Left ventricle myocardium superior (tissue), 1 donor: ENCODE measurements around the gene WDR18. TPM values are rescaled to one million over a fixed set of nuclear protein-coding genes. Genes with fewer than 3 reads are reported as not detected.

Experiments
- total RNA-seq: library from RNA; stranded (reverse); fragmentation: NEBNext Ultra II Directional; extraction: Animal tissue kit (Norgen Biotek cat#: 25700); gene quantifications from one replicate; pipeline ENCODE4 v1.2.1, GENCODE V29; 2021
- donor health status: DM: no; HTN: yes; CAD: no; lungs with severe emphysema.

The WDR18 gene
- total RNA-seq, 1 donor from 2014 or later: 20.4 TPM

Other genes with a start within 250 kb of the WDR18 start
- not detected for gene MISP, start 233.2 kb upstream of the WDR18 start, total RNA-seq
- 58.1 TPM for gene PTBP1, start 186.9 kb upstream of the WDR18 start, total RNA-seq
- not detected for gene PLPPR3, start 162.4 kb upstream of the WDR18 start, total RNA-seq
- not detected for gene AZU1, start 156.5 kb upstream of the WDR18 start, total RNA-seq
- gene PRTN3, start 143.3 kb upstream of the WDR18 start, total RNA-seq: not detected
- gene ELANE, start 132.0 kb upstream of the WDR18 start, total RNA-seq: 1.5 TPM
- gene CFD, start 124.7 kb upstream of the WDR18 start, total RNA-seq: 252 TPM
- gene MED16, start 91.2 kb upstream of the WDR18 start, total RNA-seq: 23.7 TPM
- gene RNU6-9, start 90.9 kb upstream of the WDR18 start, total RNA-seq: not detected
- gene R3HDM4, start 71.1 kb upstream of the WDR18 start, total RNA-seq: 20.0 TPM
- gene KISS1R, start 67.0 kb upstream of the WDR18 start, total RNA-seq: not detected
- 5.7 TPM for gene ARID3A, start 58.3 kb upstream of the WDR18 start, total RNA-seq
- not detected for gene GRIN3B, start 16.1 kb downstream of the WDR18 start, total RNA-seq
- gene TMEM259, start 36.8 kb downstream of the WDR18 start, total RNA-seq: 122 TPM
- not detected for gene RNU6-2, start 37.2 kb downstream of the WDR18 start, total RNA-seq
- 94.0 TPM for gene CNN2, start 42.3 kb downstream of the WDR18 start, total RNA-seq
- 9.4 TPM for gene ABCA7, start 55.8 kb downstream of the WDR18 start, total RNA-seq
- gene ARHGAP45, start 82.8 kb downstream of the WDR18 start, total RNA-seq: 6.0 TPM
- gene POLR2E, start 111.0 kb downstream of the WDR18 start, total RNA-seq: 148 TPM
- 337 TPM for gene GPX4, start 119.6 kb downstream of the WDR18 start, total RNA-seq
- 18.7 TPM for gene SBNO2, start 189.9 kb downstream of the WDR18 start, total RNA-seq
- 66.2 TPM for gene STK11, start 221.4 kb downstream of the WDR18 start, total RNA-seq